ENCODE measurements around the gene C8B. TPM values are rescaled to one million over a fixed set of nuclear protein-coding genes. Genes with fewer than 3 reads are reported as not detected.

C8B gene
- total RNA-seq, 1 donor from 2014 or later = 0.26 TPM

GRCh38 chr1:56916630-56917029 lies 49.2 kb downstream of the C8B start:
- DNase-seq (ENCODE audit: low spot score, unreplicated experiment) = no peak
- no peaks in the 10 kb centered on the region for H3K36me3 Mint-ChIP-seq (ENCODE audit: insufficient read depth)
- no peak overlapping the region for H3K27ac Mint-ChIP-seq
- no peak for TF ChIP-seq CTCF (IDR thresholded peaks at IDR 0.05; ENCODE audit: unreplicated experiment)
- peaks cover 12% of the 10 kb centered on the region for H3K4me1 Mint-ChIP-seq (ENCODE audit: low read depth)
- no peak overlapping the region for H3K4me3 Mint-ChIP-seq (ENCODE audit: low read depth)
- H3K27me3 Mint-ChIP-seq = peaks cover 24% of the 10 kb centered on the region
- H3K9me3 Mint-ChIP-seq (ENCODE audit: low read depth) = no peaks in the 10 kb centered on the region

GRCh38 chr1:56915960-56916359 lies 49.9 kb downstream of the C8B start:
- Mint-ChIP-seq H3K36me3 (ENCODE audit: insufficient read depth) (no peaks in the 10 kb centered on the region), H3K27ac (no peak overlapping the region), H3K27me3 (peaks cover 18% of the 10 kb centered on the region), H3K9me3 (ENCODE audit: low read depth) (no peaks in the 10 kb centered on the region), H3K4me1 (ENCODE audit: low read depth) (peaks cover 10% of the 10 kb centered on the region), H3K4me3 (ENCODE audit: low read depth) (no peak overlapping the region)
- no peak for TF ChIP-seq CTCF (IDR thresholded peaks at IDR 0.05; ENCODE audit: unreplicated experiment)
- DNase-seq (ENCODE audit: low spot score, unreplicated experiment) = no peak

GRCh38 chr1:56912325-56912724 lies 53.5 kb downstream of the C8B start:
- Mint-ChIP-seq H3K27ac (no peak overlapping the region), H3K27me3 (peaks cover 16% of the 10 kb centered on the region), H3K9me3 (ENCODE audit: low read depth) (no peaks in the 10 kb centered on the region)

GRCh38 chr1:56911098-56911938 lies 54.5 kb downstream of the C8B start:
- TF ChIP-seq CTCF (IDR thresholded peaks at IDR 0.05; ENCODE audit: unreplicated experiment) = no peak
- H3K27me3 Mint-ChIP-seq = peaks cover 16% of the 10 kb centered on the region
- no peak overlapping the region for H3K27ac Mint-ChIP-seq
- peaks cover 7% of the 10 kb centered on the region for H3K4me1 Mint-ChIP-seq (ENCODE audit: low read depth)
- H3K36me3 Mint-ChIP-seq (ENCODE audit: insufficient read depth) = no peaks in the 10 kb centered on the region
- no peak overlapping the region for H3K4me3 Mint-ChIP-seq (ENCODE audit: low read depth)
- DNase-seq (ENCODE audit: low spot score, unreplicated experiment) = no peak
- H3K9me3 Mint-ChIP-seq (ENCODE audit: low read depth) = no peaks in the 10 kb centered on the region

More at GRCh38 chr1:56912325-56912724, 53.5 kb downstream of the C8B start:
- DNase-seq (ENCODE audit: low spot score, unreplicated experiment) = no peak
- Mint-ChIP-seq H3K4me3 (ENCODE audit: low read depth) (no peak overlapping the region), H3K36me3 (ENCODE audit: insufficient read depth) (no peaks in the 10 kb centered on the region), H3K4me1 (ENCODE audit: low read depth) (peaks cover 7% of the 10 kb centered on the region)
- TF ChIP-seq CTCF (IDR thresholded peaks at IDR 0.05; ENCODE audit: unreplicated experiment) = no peak

GRCh38 chr1:56910441-56910985 lies 55.3 kb downstream of the C8B start:
- peak overlapping the region; percentile 51 for H3K27ac Mint-ChIP-seq
- TF ChIP-seq CTCF (IDR thresholded peaks at IDR 0.05; ENCODE audit: unreplicated experiment) = no peak
- peaks cover 7% of the 10 kb centered on the region for H3K4me1 Mint-ChIP-seq (ENCODE audit: low read depth)
- no peak overlapping the region for H3K4me3 Mint-ChIP-seq (ENCODE audit: low read depth)
- peaks cover 14% of the 10 kb centered on the region for H3K27me3 Mint-ChIP-seq
- H3K36me3 Mint-ChIP-seq (ENCODE audit: insufficient read depth) = no peaks in the 10 kb centered on the region
- no peaks in the 10 kb centered on the region for H3K9me3 Mint-ChIP-seq (ENCODE audit: low read depth)
- DNase-seq (ENCODE audit: low spot score, unreplicated experiment) = no peak
